MCF 10A (cell line): ENCODE data around the gene CAMK2B. TPM values are rescaled to one million over a fixed set of nuclear protein-coding genes. Genes with fewer than 3 reads are reported as not detected.

Experiments used
- BruUV-seq: library from RNA; stranded (reverse); fragments of 400-500 nt; replicated peaks from 2 replicates; lab custom pipeline; 2021; lab: Mats Ljungman, UMichigan
- CTCF ChIA-PET: fragments of 300-600 bp; sonication (Branson Sonifier 250); formaldehyde crosslinking; extraction: SDS; loops from one replicate; lab custom pipeline; 2021; ENCODE audit warnings: antibody characterized with exemption, inconsistent platforms; lab: Yijun Ruan, JAX
- POLR2A ChIA-PET: fragments of 300-600, 350-650 bp; sonication (Branson Sonifier 250); formaldehyde crosslinking; extraction: SDS; loops from one replicate; lab custom pipeline; 2020; ENCODE audit warnings: antibody characterized with exemption, inconsistent platforms; lab: Yijun Ruan, JAX
- DNase-seq: peaks from one replicate; pipeline ENCODE4 v3.0.0-alpha.2; 2018; ENCODE audit not compliant: unreplicated experiment
- H3K27ac Mint-ChIP-seq: one replicate; pipeline ENCODE4 v1.8.0; 2022; ENCODE audit warnings: mild to moderate bottlenecking, low read depth, mixed read lengths; ENCODE audit not compliant: unreplicated experiment
- H3K27me3 Mint-ChIP-seq: one replicate; pipeline ENCODE4 v1.8.0; 2022; ENCODE audit warnings: mixed read lengths; ENCODE audit not compliant: insufficient read depth, unreplicated experiment
- H3K36me3 Mint-ChIP-seq: one replicate; pipeline ENCODE4 v1.8.0; 2022; ENCODE audit warnings: mild to moderate bottlenecking, moderate library complexity, mixed read lengths; ENCODE audit not compliant: insufficient read depth, unreplicated experiment
- H3K4me1 Mint-ChIP-seq: one replicate; pipeline ENCODE4 v1.8.0; 2022; ENCODE audit warnings: mixed read lengths; ENCODE audit not compliant: insufficient read depth, unreplicated experiment
- H3K4me3 Mint-ChIP-seq: one replicate; pipeline ENCODE4 v1.8.0; 2022; ENCODE audit warnings: mild to moderate bottlenecking, moderate library complexity, mixed read lengths; ENCODE audit not compliant: unreplicated experiment
- H3K9me3 Mint-ChIP-seq: one replicate; pipeline ENCODE4 v1.8.0; 2022; ENCODE audit warnings: mixed read lengths; ENCODE audit not compliant: unreplicated experiment
- CTCF ChIP-seq: fragments of 200-600 bp; IDR thresholded peaks from one replicate; pipeline ENCODE4 v1.8.0; 2022; ENCODE audit warnings: antibody characterized with exemption, mild to moderate bottlenecking; ENCODE audit not compliant: unreplicated experiment
- intact Hi-C: fragments of 100-400 bp; cut with micrococcal nuclease; formaldehyde crosslinking; loops from 2 replicates; pipeline ENCODE4 v1.14.1; 2022
- total RNA-seq: library from RNA; stranded (reverse); gene quantifications from 2 replicates; pipeline ENCODE4 v1.2.3, GENCODE V29; 2022

CAMK2B gene
- total RNA-seq, 1 experiment from 2014 or later: 1.8 TPM

- DNase-seq: no peak
- H3K9me3 Mint-ChIP-seq: no peaks in the 10 kb centered on the region
- intact Hi-C loops: loop anchor here (5.0 kb wide), 1 partner anchor 36 kb away; no protein-coding TSS in a partner anchor
- H3K36me3 Mint-ChIP-seq: no peaks in the 10 kb centered on the region
- ChIA-PET CTCF (no interaction called here), POLR2A (no interaction called here)
- no peaks in the 10 kb centered on the region for H3K27me3 Mint-ChIP-seq
- H3K27ac Mint-ChIP-seq: no peak overlapping the region
- H3K4me3 Mint-ChIP-seq: no peak overlapping the region
- BruUV-seq: no TSS peak
- peaks cover 29% of the 10 kb centered on the region for H3K4me1 Mint-ChIP-seq
- TF ChIP-seq CTCF: no peak
Observed at GRCh38 chr7:44256459-44256858, 68.9 kb downstream of the CAMK2B start.

GRCh38 chr7:44251881-44252280 lies 73.5 kb downstream of the CAMK2B start:
- Mint-ChIP-seq H3K4me1 (no peaks in the 10 kb centered on the region), H3K27me3 (no peaks in the 10 kb centered on the region), H3K9me3 (no peaks in the 10 kb centered on the region), H3K4me3 (no peak overlapping the region), H3K27ac (no peak overlapping the region), H3K36me3 (no peaks in the 10 kb centered on the region)
- no TSS peak for BruUV-seq
- intact Hi-C loops: no loop called here
- DNase-seq: no peak
- ChIA-PET CTCF (interaction anchor here (2.4 kb wide), 1 partner anchor 11 kb away, joined by 17 read pairs; no protein-coding TSS in a partner anchor), POLR2A (no interaction called here)
- no peak for TF ChIP-seq CTCF

DNA sequence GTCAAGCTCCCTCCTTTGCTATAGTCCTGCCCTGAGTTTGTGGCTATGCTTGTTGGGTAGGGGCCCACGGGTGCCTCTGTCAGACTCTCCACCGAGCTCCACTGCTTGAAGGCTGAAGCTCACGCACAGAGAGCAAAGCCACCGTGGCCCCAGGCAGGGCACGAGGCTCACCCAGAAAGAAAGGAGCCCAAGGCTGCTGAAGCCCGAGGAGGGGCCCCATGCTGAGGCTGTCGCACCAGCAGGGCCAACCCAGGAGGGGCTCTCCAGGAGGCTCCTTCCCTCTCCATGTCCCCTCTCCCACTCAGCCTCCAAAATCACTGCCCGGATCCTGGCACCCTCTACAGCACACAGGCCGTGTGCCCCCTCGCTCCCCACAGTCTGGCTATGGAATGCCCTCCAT lies 74.1 kb downstream of the CAMK2B start:
- POLR2A ChIA-PET: no interaction called here
- CTCF ChIA-PET: interaction anchor here (2.4 kb wide), 1 partner anchor 10 kb away, joined by 17 read pairs; no protein-coding TSS in a partner anchor
- Mint-ChIP-seq H3K36me3 (no peaks in the 10 kb centered on the region), H3K9me3 (no peaks in the 10 kb centered on the region), H3K27ac (no peak overlapping the region), H3K4me1 (no peaks in the 10 kb centered on the region), H3K4me3 (no peak overlapping the region), H3K27me3 (no peaks in the 10 kb centered on the region)
- intact Hi-C loops: no loop called here
- DNase-seq: no peak
- no TSS peak for BruUV-seq
- no peak for TF ChIP-seq CTCF

DNA sequence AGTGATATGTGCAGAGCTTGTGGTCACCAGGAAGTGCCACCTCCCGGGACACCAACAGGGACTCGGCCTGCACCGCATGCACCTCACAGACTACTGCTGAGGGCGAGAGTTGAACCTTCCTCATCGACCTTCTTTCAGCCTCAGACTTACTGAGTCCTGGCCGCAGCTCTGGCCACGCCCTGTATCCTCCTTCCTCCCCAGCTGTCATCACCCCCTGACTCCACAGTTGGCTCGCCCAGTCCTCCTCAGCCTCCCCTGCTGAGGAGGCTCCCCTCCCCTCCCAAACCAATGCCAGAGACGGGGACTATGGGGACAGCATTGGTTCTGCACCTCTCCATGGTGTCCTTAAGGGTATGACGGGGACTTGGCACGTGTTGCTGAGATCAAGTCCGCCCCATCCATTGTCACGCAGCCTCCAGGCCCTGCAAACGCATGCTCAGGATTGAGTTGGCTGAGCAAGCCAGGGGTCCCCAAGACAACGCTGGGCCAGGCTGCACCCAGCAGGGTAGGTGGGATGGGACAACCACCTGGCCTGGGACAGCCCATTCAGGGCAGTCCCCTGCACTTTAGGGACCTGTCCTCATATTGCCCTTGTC lies 75.7 kb downstream of the CAMK2B start:
- no TSS peak for BruUV-seq
- Mint-ChIP-seq H3K4me3 (no peak overlapping the region), H3K4me1 (no peaks in the 10 kb centered on the region), H3K9me3 (no peaks in the 10 kb centered on the region), H3K36me3 (no peaks in the 10 kb centered on the region), H3K27ac (no peak overlapping the region), H3K27me3 (no peaks in the 10 kb centered on the region)
- DNase-seq: no peak
- CTCF ChIA-PET: interaction anchor here (1.3 kb wide), 1 partner anchor 8 kb away, joined by 5 read pairs; no protein-coding TSS in a partner anchor
- TF ChIP-seq CTCF: no peak
- intact Hi-C loops: no loop called here
- POLR2A ChIA-PET: no interaction called here
